Liver (tissue), 9 donors: ENCODE measurements around the gene PCSK6. TPM values are rescaled to one million over a fixed set of nuclear protein-coding genes. Genes with fewer than 3 reads are reported as not detected.

Source experiments
- DNase-seq: peaks from one replicate; pipeline ENCODE4 v3.0.0-alpha.2; 2017; ENCODE audit warnings: low spot score
- H3K27ac ChIP-seq, 2 donors: one replicate each; pipeline ENCODE4 v1.7.0; 2013; ENCODE audit warnings: inconsistent platforms in 2 of 2, low read length in 2 of 2, control low read depth in 1 of 2, low read depth in 1 of 2, mild to moderate bottlenecking in 1 of 2
- H3K27me3 ChIP-seq, 4 donors: one replicate each; pipeline versions ENCODE4 v1.6.1 to v1.7.0; 2013; ENCODE audit warnings: low read length in 3 of 4, inconsistent platforms in 1 of 4, mild to moderate bottlenecking in 1 of 4, moderate library complexity in 1 of 4; ENCODE audit not compliant: control insufficient read depth in 4 of 4, insufficient read depth in 4 of 4
- H3K36me3 ChIP-seq, 4 donors: one replicate each; pipeline versions ENCODE4 v1.6.1 to v1.7.0; 2013; ENCODE audit warnings: low read length in 3 of 4, mild to moderate bottlenecking in 3 of 4, low read depth in 1 of 4, moderate library complexity in 1 of 4; ENCODE audit not compliant: control insufficient read depth in 4 of 4, insufficient read depth in 3 of 4
- H3K4me1 ChIP-seq, 4 donors: one replicate each; pipeline versions ENCODE4 v1.6.1 to v1.7.0; 2013; ENCODE audit warnings: low read length in 3 of 4, mild to moderate bottlenecking in 3 of 4, moderate library complexity in 1 of 4; ENCODE audit not compliant: control insufficient read depth in 4 of 4, insufficient read depth in 4 of 4
- H3K4me3 ChIP-seq, 3 donors: one replicate each; pipeline versions ENCODE4 v1.6.1 to v1.7.0; 2013; ENCODE audit warnings: low read length in 3 of 3, control low read depth in 1 of 3, low read depth in 1 of 3, mild to moderate bottlenecking in 1 of 3
- H3K9ac ChIP-seq, 2 donors: one replicate each; pipeline ENCODE4 v1.7.0; 2013; ENCODE audit warnings: low read length in 2 of 2, mild to moderate bottlenecking in 2 of 2, moderate library complexity in 2 of 2, control low read depth in 1 of 2, low read depth in 1 of 2
- H3K9me3 ChIP-seq, 4 donors: one replicate each; pipeline versions ENCODE4 v1.6.1 to v1.7.0; 2013; ENCODE audit warnings: low read length in 3 of 4; ENCODE audit not compliant: control insufficient read depth in 4 of 4
- CTCF ChIP-seq: fragments of 150-350 bp; IDR thresholded peaks from 2 replicates; pipeline ENCODE4 v1.5.1; 2017; ENCODE audit warnings: improper control_type of control experiment, low read depth, low read length; ENCODE audit not compliant: missing input control
- FOXA1 ChIP-seq: IDR thresholded peaks from 2 replicates; pipeline ENCODE4 v1.6.1; 2016; ENCODE audit warnings: antibody characterized with exemption
- HNF4A ChIP-seq, 2 donors: conservative IDR thresholded peaks; 2 replicates each; pipeline ENCODE4 v1.6.1; 2016; ENCODE audit warnings: antibody characterized with exemption in 2 of 2, mild to moderate bottlenecking in 2 of 2
- HNF4G ChIP-seq: IDR thresholded peaks from 2 replicates; pipeline ENCODE4 v1.6.1; 2016; ENCODE audit warnings: antibody characterized with exemption
- MAX ChIP-seq: IDR thresholded peaks from 2 replicates; pipeline ENCODE4 v1.6.1; 2016; ENCODE audit warnings: antibody characterized with exemption
- REST ChIP-seq: IDR thresholded peaks from 2 replicates; pipeline ENCODE4 v1.6.1; 2016; ENCODE audit warnings: antibody characterized with exemption, mild to moderate bottlenecking
- TAF1 ChIP-seq: conservative IDR thresholded peaks from 2 replicates; pipeline ENCODE4 v1.6.1; 2016; ENCODE audit warnings: antibody characterized with exemption, mild to moderate bottlenecking
- ZBTB33 ChIP-seq: IDR thresholded peaks from 2 replicates; pipeline ENCODE4 v1.6.1; 2016; ENCODE audit warnings: antibody characterized with exemption
- WGBS: extraction: QIAGEN DNeasy Blood & Tissue Kit; methylation state at CpG from one replicate; pipeline ENCODE4 v1.1.7; 2013; 5-methylcytosine and 5-hydroxymethylcytosine counted together
- polyA plus RNA-seq, 2 donors: library from polyadenylated mRNA; stranded (reverse) in 1 of 2; unstranded in 1 of 2; fragments of 200-250 nt in 1 of 2; fragments of >200 nt in 1 of 2; fragmentation: Nextera tagmentation in 1 of 2; extraction: Ambion mirVana in 1 of 2; gene quantifications; one replicate each; pipeline versions ENCODE4 v1.2.1 to v1.2.3, GENCODE V29; 2013 to 2015
- total RNA-seq, 2 donors: library from RNA; depleted of rRNA; stranded (reverse); fragments of >200 nt; gene quantifications; one replicate each; pipeline ENCODE4 v1.2.3, GENCODE V29; 2014
- donor health status: healthy.
- donor health status: healthy.
- donor health status: healthy.
- donor health status: healthy.
- donor health status: healthy.

PCSK6 gene
- total and polyA plus RNA-seq, 4 donors: 94.8 to 398 (median 168) TPM

- peaks cover 0 to 2% (median 0%) of the 10 kb centered on the region in 4 donors for H3K9me3 ChIP-seq
- DNase-seq: no peak
- no peaks in the 10 kb centered on the region for H3K36me3 ChIP-seq
- TF ChIP-seq REST: no peak
- no peak for TF ChIP-seq CTCF
- TF ChIP-seq ZBTB33: no peak
- no peak for TF ChIP-seq TAF1
- TF ChIP-seq MAX: no peak
- no peak overlapping the region for H3K9ac ChIP-seq
- WGBS: 89% methylated on average over 8 of the region's 8 CpGs
- peaks cover 1 to 16% (median 10%) of the 10 kb centered on the region in 4 donors for H3K4me1 ChIP-seq
- H3K4me3 ChIP-seq: no peak overlapping the region
- H3K27ac ChIP-seq: no peak overlapping the region
- H3K27me3 ChIP-seq: no peaks in the 10 kb centered on the region
These were observed 34.0 kb upstream of the PCSK6 start for GRCh38 chr15:101523560-101523940.

GRCh38 chr15:101522621-101523559, 33.4 kb upstream of the PCSK6 start:
- H3K36me3 ChIP-seq: no peaks in the 10 kb centered on the region
- 93% methylated on average over 18 of the region's 18 CpGs for WGBS
- no peak for DNase-seq
- H3K27me3 ChIP-seq: no peaks in the 10 kb centered on the region
- no peak overlapping the region for H3K9ac ChIP-seq
- H3K9me3 ChIP-seq: peaks cover 0 to 2% (median 0%) of the 10 kb centered on the region in 4 donors
- no peak overlapping the region for H3K27ac ChIP-seq
- TF ChIP-seq TAF1 (no peak), HNF4G (no peak), HNF4A (conservative IDR thresholded peaks at IDR 0.05) (no peak), FOXA1 (no peak)
- peaks cover 0 to 11% (median 7%) of the 10 kb centered on the region in 4 donors for H3K4me1 ChIP-seq
- no peak overlapping the region for H3K4me3 ChIP-seq
